H9 (cell line): Measurements from ENCODE around the gene AKR7A2. TPM values are rescaled to one million over a fixed set of nuclear protein-coding genes. Genes with fewer than 3 reads are reported as not detected.

ENCODE experiments used
- DNase-seq: peaks from one replicate; pipeline ENCODE4 v3.0.0-alpha.2; 2017
- H2AFZ ChIP-seq: one replicate; pipeline ENCODE4 v1.6.1; 2013; ENCODE audit warnings: mild to moderate bottlenecking, low read length, control low read depth, moderate library complexity
- H2AK5ac ChIP-seq: 2 replicates; pipeline ENCODE4 v1.6.1; 2013; ENCODE audit warnings: low read length, control low read depth, mixed read lengths; ENCODE audit not compliant: insufficient read length
- H2BK120ac ChIP-seq: one replicate; pipeline ENCODE4 v1.6.1; 2013; ENCODE audit warnings: low read depth, mild to moderate bottlenecking, low read length, control low read depth, inconsistent platforms; ENCODE audit not compliant: poor library complexity, severe bottlenecking
- H2BK12ac ChIP-seq: 2 replicates; pipeline ENCODE4 v1.6.1; 2013; ENCODE audit warnings: low read length, control low read depth, mixed read lengths, low read depth; ENCODE audit not compliant: insufficient read length
- H2BK15ac ChIP-seq: 2 replicates; pipeline ENCODE4 v1.6.1; 2013; ENCODE audit warnings: low read depth, low read length, control low read depth
- H2BK20ac ChIP-seq: one replicate; pipeline ENCODE4 v1.6.1; 2013; ENCODE audit warnings: low read depth, mild to moderate bottlenecking, low read length, control low read depth, inconsistent platforms; ENCODE audit not compliant: poor library complexity, severe bottlenecking
- H2BK5ac ChIP-seq: 2 replicates; pipeline ENCODE4 v1.6.1; 2013; ENCODE audit warnings: low read length, control low read depth, mixed read lengths; ENCODE audit not compliant: insufficient read length
- H3K14ac ChIP-seq: 2 replicates; pipeline ENCODE4 v1.6.1; 2013; ENCODE audit warnings: low read length, control low read depth; ENCODE audit not compliant: insufficient read depth
- H3K18ac ChIP-seq: 2 replicates; pipeline ENCODE4 v1.6.1; 2013; ENCODE audit warnings: low read depth, mild to moderate bottlenecking, mixed read lengths, low read length, control low read depth; ENCODE audit not compliant: insufficient read length
- H3K23ac ChIP-seq: 2 replicates; pipeline ENCODE4 v1.6.1; 2013; ENCODE audit warnings: low read length, control low read depth, mixed read lengths, low read depth; ENCODE audit not compliant: insufficient read length
- H3K23me2 ChIP-seq: 2 replicates; pipeline ENCODE4 v1.6.1; 2013; ENCODE audit warnings: low read depth, mild to moderate bottlenecking, mixed read lengths, low read length, control low read depth; ENCODE audit not compliant: insufficient read length, poor library complexity, severe bottlenecking
- H3K27ac ChIP-seq: 2 replicates; pipeline ENCODE4 v1.5.1; 2013; ENCODE audit warnings: low read length, control low read depth, mixed read lengths, low read depth; ENCODE audit not compliant: insufficient read length
- H3K27me3 ChIP-seq: 2 replicates; pipeline ENCODE4 v1.6.1; 2013; ENCODE audit warnings: low read length, control low read depth, inconsistent platforms; ENCODE audit not compliant: insufficient read depth
- H3K4ac ChIP-seq: 2 replicates; pipeline ENCODE4 v1.6.1; 2013; ENCODE audit warnings: low read depth, mild to moderate bottlenecking, control low read depth, inconsistent platforms, low read length, moderate library complexity
- H3K4me1 ChIP-seq: 2 replicates; pipeline ENCODE4 v1.6.1; 2013; ENCODE audit warnings: low read length, control low read depth, inconsistent platforms; ENCODE audit not compliant: insufficient read depth
- H3K4me2 ChIP-seq: 2 replicates; pipeline ENCODE4 v1.6.1; 2013; ENCODE audit warnings: low read length, control low read depth, mixed read lengths; ENCODE audit not compliant: insufficient read length, insufficient read depth
- H3K56ac ChIP-seq: 2 replicates; pipeline ENCODE4 v1.6.1; 2013; ENCODE audit warnings: low read depth, mild to moderate bottlenecking, mixed read lengths, low read length, control low read depth; ENCODE audit not compliant: insufficient read length
- H3K79me1 ChIP-seq: 2 replicates; pipeline ENCODE4 v1.6.1; 2013; ENCODE audit warnings: low read depth, mild to moderate bottlenecking, moderate library complexity, low read length, control low read depth, inconsistent platforms; ENCODE audit not compliant: insufficient read depth, poor library complexity, severe bottlenecking
- H3K79me2 ChIP-seq: 2 replicates; pipeline ENCODE4 v1.6.1; 2013; ENCODE audit warnings: low read length, control low read depth, inconsistent platforms; ENCODE audit not compliant: insufficient read depth
- H3K9ac ChIP-seq: 2 replicates; pipeline ENCODE4 v1.6.1; 2013; ENCODE audit warnings: low read length, control low read depth, mixed read lengths; ENCODE audit not compliant: insufficient read length; ENCODE audit errors: extremely low read depth
- H3K9me3 ChIP-seq: one replicate; pipeline ENCODE4 v1.6.1; 2013; ENCODE audit warnings: low read depth, low read length, inconsistent platforms; ENCODE audit not compliant: control insufficient read depth
- H3T11ph ChIP-seq: one replicate; pipeline ENCODE4 v1.6.1; 2013; ENCODE audit warnings: mild to moderate bottlenecking, low read length, control low read depth, inconsistent platforms
- H4K20me1 ChIP-seq: one replicate; pipeline ENCODE4 v1.6.1; 2013; ENCODE audit not compliant: control insufficient read depth, insufficient read length, insufficient read depth
- H4K5ac ChIP-seq: 2 replicates; pipeline ENCODE4 v1.6.1; 2013; ENCODE audit warnings: low read depth, mild to moderate bottlenecking, mixed read lengths, low read length, control low read depth; ENCODE audit not compliant: insufficient read length
- H4K8ac ChIP-seq: replicated peaks from 2 replicates; pipeline ENCODE4 v1.6.1; 2013; ENCODE audit warnings: low read length, control low read depth, mixed read lengths, low read depth; ENCODE audit not compliant: insufficient read length
- H4K91ac ChIP-seq: 2 replicates; pipeline ENCODE4 v1.6.1; 2013; ENCODE audit warnings: low read depth, mild to moderate bottlenecking, moderate library complexity, mixed read lengths, low read length, control low read depth; ENCODE audit not compliant: insufficient read length
- H3K27ac Mint-ChIP-seq, 3 experiments: 2 replicates in 2 of 3; 3 replicates in 1 of 3; pipeline ENCODE4 v1.8.0; 2020 to 2021; ENCODE audit warnings: mixed read lengths in 3 of 3, mild to moderate bottlenecking in 1 of 3, moderate library complexity in 1 of 3
- H3K27me3 Mint-ChIP-seq: 2 replicates; pipeline ENCODE4 v1.8.0; 2021; ENCODE audit warnings: low read depth, mild to moderate bottlenecking, moderate library complexity, mixed read lengths
- H3K36me3 Mint-ChIP-seq, 3 experiments: 2 replicates in 2 of 3; 3 replicates in 1 of 3; pipeline ENCODE4 v1.8.0; 2020 to 2021; ENCODE audit warnings: low read depth in 3 of 3, mixed read lengths in 3 of 3; ENCODE audit not compliant: insufficient read depth in 1 of 3
- H3K4me1 Mint-ChIP-seq, 2 experiments: 2 replicates each; pipeline ENCODE4 v1.8.0; 2020; ENCODE audit warnings: mixed read lengths in 2 of 2
- H3K4me3 Mint-ChIP-seq, 2 experiments: 2 replicates in 1 of 2; 3 replicates in 1 of 2; pipeline ENCODE4 v1.8.0; 2020 to 2021; ENCODE audit warnings: mild to moderate bottlenecking in 2 of 2, mixed read lengths in 2 of 2, moderate library complexity in 1 of 2
- H3K9me3 Mint-ChIP-seq, 2 experiments: 2 replicates in 1 of 2; 3 replicates in 1 of 2; pipeline ENCODE4 v1.8.0; 2020; ENCODE audit warnings: mild to moderate bottlenecking in 2 of 2, mixed read lengths in 2 of 2, moderate library complexity in 1 of 2
- CTCF ChIP-seq: fragments of 200-600 bp; sonication (generic); conservative IDR thresholded peaks from 3 replicates; pipeline ENCODE4 v1.8.0; 2021; ENCODE audit warnings: antibody characterized with exemption, mild to moderate bottlenecking
- WGBS: extraction: QIAGEN DNeasy Blood & Tissue Kit; methylation state at CpG from one replicate; pipeline ENCODE4 v1.1.7; 2013; ENCODE audit warnings: missing lambda C conversion rate, low lambda C conversion rate, mixed read lengths; ENCODE audit not compliant: insufficient read length; ENCODE audit errors: extremely low coverage; 5-methylcytosine and 5-hydroxymethylcytosine counted together
- total RNA-seq: library from RNA; stranded (reverse); gene quantifications from 2 replicates; pipeline ENCODE4 v1.2.1, GENCODE V29; 2021

AKR7A2 gene
- total RNA-seq, 1 experiment from 2014 or later = 50.3 TPM

GRCh38 chr1:19339214-19339861 is 27.4 kb upstream of the AKR7A2 start:
- DNase-seq = peak; percentile 49
- Mint-ChIP-seq H3K9me3 (no peaks in the 10 kb centered on the region), H3K4me3 (peak overlapping the region in 1 of 2 experiments; percentile 15; a peak in 1 of 5 replicates), H3K27me3 (no peaks in the 10 kb centered on the region; the same call in 1 of the 2 replicates), H3K36me3 (peaks cover 11 to 51% (median 18%) of the 10 kb centered on the region in 3 experiments), H3K4me1 (peaks cover 22 to 35% of the 10 kb centered on the region in 2 experiments), H3K27ac (peak overlapping the region; percentile 68 to 87 (median 78); a peak in 5 of 7 replicates)
- Histone ChIP-seq H3K79me1 (no peaks in the 10 kb centered on the region), H2BK5ac (no peak overlapping the region), H3K79me2 (no peaks in the 10 kb centered on the region), H3K23ac (no peak overlapping the region), H2BK12ac (no peak overlapping the region), H4K20me1 (no peaks in the 10 kb centered on the region), H3K4me2 (no peak overlapping the region), H3K9me3 (no peaks in the 10 kb centered on the region), H4K91ac (no peak overlapping the region), H3T11ph (no peak overlapping the region), H2AFZ (no peak overlapping the region), H3K23me2 (no peaks in the 10 kb centered on the region), H3K4me1 (peaks cover 2% of the 10 kb centered on the region; the same call in 1 of the 2 replicates), H4K5ac (no peak overlapping the region), H3K4ac (no peak overlapping the region), H3K27ac (no peak overlapping the region), H2BK20ac (no peak overlapping the region), H3K18ac (no peak overlapping the region), H2AK5ac (no peak overlapping the region), H3K56ac (no peak overlapping the region), H2BK120ac (no peak overlapping the region), H3K27me3 (no peaks in the 10 kb centered on the region), H3K14ac (no peak overlapping the region), H3K9ac (no peak overlapping the region), H4K8ac (no peak overlapping the region), H2BK15ac (no peak overlapping the region)
- TF ChIP-seq CTCF = no peak
- no CpG with 5 or more reads among the region's 19 CpGs for WGBS
